OCI-LY1 (cell line): Measurements from ENCODE around the gene PTPRN2.

Experiments used
- H2AFZ ChIP-seq: fragments of 200-600 bp; sonication (generic), shearing (Covaris generic); 2 replicates; pipeline ENCODE4 v1.6.0; 2014; ENCODE audit warnings: antibody characterized with exemption, mild to moderate bottlenecking, low read length
- H3F3A ChIP-seq: fragments of 200-600 bp; sonication (generic), shearing (Covaris generic); 2 replicates; pipeline ENCODE4 v1.6.0; 2014; ENCODE audit warnings: mild to moderate bottlenecking, antibody characterized with exemption, low read length, moderate library complexity; ENCODE audit not compliant: insufficient read depth
- H3K27ac ChIP-seq: fragments of 200-600 bp; sonication (generic); 2 replicates; pipeline ENCODE4 v1.5.1; 2014; ENCODE audit warnings: low read length, mixed run types, mild to moderate bottlenecking, low read depth; ENCODE audit not compliant: poor library complexity, severe bottlenecking
- H3K27me3 ChIP-seq: fragments of 200-600 bp; sonication (generic); 2 replicates; pipeline ENCODE4 v1.6.0; 2014; ENCODE audit warnings: antibody characterized with exemption, mild to moderate bottlenecking, low read length, moderate library complexity; ENCODE audit not compliant: insufficient read depth
- H3K36me3 ChIP-seq: fragments of 200-600 bp; sonication (generic); 2 replicates; pipeline ENCODE4 v1.6.1; 2014; ENCODE audit warnings: mild to moderate bottlenecking, antibody characterized with exemption, low read length, moderate library complexity, mixed read lengths; ENCODE audit not compliant: insufficient read depth
- H3K4me1 ChIP-seq: fragments of 200-600 bp; sonication (generic); 2 replicates; pipeline ENCODE4 v1.5.1; 2014; ENCODE audit warnings: mild to moderate bottlenecking, low read length, moderate library complexity; ENCODE audit not compliant: insufficient read depth, severe bottlenecking
- H3K4me2 ChIP-seq: fragments of 200-600 bp; sonication (generic), shearing (Covaris generic); 2 replicates; pipeline ENCODE4 v1.6.1; 2014; ENCODE audit warnings: low read length
- H3K4me3 ChIP-seq: fragments of 200-600 bp; sonication (generic); 2 replicates; pipeline ENCODE4 v1.5.1; 2014; ENCODE audit warnings: low read length, low read depth, mild to moderate bottlenecking, mixed read lengths; ENCODE audit not compliant: poor library complexity, severe bottlenecking
- H3K79me2 ChIP-seq: fragments of 200-600 bp; shearing (Covaris generic); 2 replicates; pipeline ENCODE4 v1.6.1; 2016; ENCODE audit warnings: mixed run types, low read length, mixed read lengths; ENCODE audit not compliant: insufficient read depth
- H3K9ac ChIP-seq: fragments of 200-600 bp; sonication (generic), shearing (Covaris generic); 2 replicates; pipeline ENCODE4 v1.6.1; 2014; ENCODE audit warnings: mild to moderate bottlenecking, low read length, mixed read lengths
- H3K9me2 ChIP-seq: fragments of 200-600 bp; sonication (generic), shearing (Covaris generic); 2 replicates; pipeline ENCODE4 v1.6.1; 2014; ENCODE audit warnings: low read depth, mild to moderate bottlenecking, low read length, mixed read lengths
- H3K9me3 ChIP-seq: fragments of 200-600 bp; shearing (Covaris generic); 2 replicates; pipeline ENCODE4 v1.6.1; 2014; ENCODE audit warnings: low read length, mixed read lengths
- H4K20me1 ChIP-seq: fragments of 200-600 bp; sonication (generic), shearing (Covaris generic); 2 replicates; pipeline ENCODE4 v1.6.0; 2016; ENCODE audit warnings: mild to moderate bottlenecking, low read length; ENCODE audit not compliant: insufficient read depth
- CTCF ChIP-seq: fragments of 200-600 bp; sonication (generic), shearing (Covaris generic); IDR thresholded peaks from 2 replicates; pipeline ENCODE4 v1.5.1; 2017; ENCODE audit warnings: mild to moderate bottlenecking, antibody characterized with exemption, low read length, moderate library complexity, mixed read lengths
- EZH2 ChIP-seq: fragments of 200-600 bp; sonication (generic), shearing (Covaris generic); IDR thresholded peaks from 2 replicates; pipeline ENCODE4 v1.8.0; 2017; ENCODE audit warnings: borderline replicate concordance, mixed run types, mild to moderate bottlenecking, antibody characterized with exemption, low read length, moderate library complexity, mixed read lengths

Gene PTPRN2

GRCh38 chr7:158032561-158033115 is 555.0 kb downstream of the PTPRN2 start:
- Histone ChIP-seq H3K36me3 (no peaks in the 10 kb centered on the region), H3K27me3 (peaks cover 4% of the 10 kb centered on the region; the same call in 1 of the 2 replicates), H3F3A (no peaks in the 10 kb centered on the region), H3K4me2 (no peak overlapping the region), H3K27ac (no peak overlapping the region), H4K20me1 (no peaks in the 10 kb centered on the region), H2AFZ (no peak overlapping the region), H3K4me3 (no peak overlapping the region), H3K9ac (no peak overlapping the region), H3K9me3 (no peaks in the 10 kb centered on the region), H3K4me1 (no peaks in the 10 kb centered on the region), H3K9me2 (no peaks in the 10 kb centered on the region), H3K79me2 (no peaks in the 10 kb centered on the region)
- TF ChIP-seq EZH2 (no peak), CTCF (no peak)

- Histone ChIP-seq H3F3A (no peaks in the 10 kb centered on the region), H3K9ac (no peak overlapping the region), H3K27me3 (peaks cover 4% of the 10 kb centered on the region; the same call in 1 of the 2 replicates), H3K27ac (no peak overlapping the region), H3K36me3 (no peaks in the 10 kb centered on the region), H3K4me3 (no peak overlapping the region), H2AFZ (no peak overlapping the region), H3K9me3 (no peaks in the 10 kb centered on the region), H3K9me2 (no peaks in the 10 kb centered on the region), H3K4me1 (no peaks in the 10 kb centered on the region), H3K4me2 (no peak overlapping the region), H3K79me2 (no peaks in the 10 kb centered on the region), H4K20me1 (no peaks in the 10 kb centered on the region)
- TF ChIP-seq EZH2 (no peak), CTCF (no peak)
These were observed 555.7 kb downstream of the PTPRN2 start for GRCh38 chr7:158031867-158032308.

- H3K9ac ChIP-seq = no peak overlapping the region
- H3K27me3 ChIP-seq = peaks cover 4% of the 10 kb centered on the region; the same call in 1 of the 2 replicates
- H2AFZ ChIP-seq = no peak overlapping the region
- H3K4me3 ChIP-seq = no peak overlapping the region
- H3F3A ChIP-seq = no peaks in the 10 kb centered on the region
- H3K9me3 ChIP-seq = no peaks in the 10 kb centered on the region
- TF ChIP-seq CTCF (no peak), EZH2 (no peak)
- H3K27ac ChIP-seq = no peak overlapping the region
- no peaks in the 10 kb centered on the region for H3K4me1 ChIP-seq
- H3K4me2 ChIP-seq = no peak overlapping the region
- H3K79me2 ChIP-seq = no peaks in the 10 kb centered on the region
- no peaks in the 10 kb centered on the region for H3K9me2 ChIP-seq
- no peaks in the 10 kb centered on the region for H3K36me3 ChIP-seq
- H4K20me1 ChIP-seq = no peaks in the 10 kb centered on the region
These were observed 557.1 kb downstream of the PTPRN2 start for GRCh38 chr7:158030566-158030965.
